CD14-positive monocyte (primary cell): ENCODE data around the gene CELSR1. TPM values are rescaled to one million over a fixed set of nuclear protein-coding genes. Genes with fewer than 3 reads are reported as not detected.

Source experiments
- DNase-seq, 3 donors: peaks; one replicate each; pipeline ENCODE4 v3.0.0-alpha.2; 2011 to 2022
- H2AFZ ChIP-seq: 2 replicates; pipeline ENCODE4 v1.6.0; 2012; ENCODE audit warnings: mild to moderate bottlenecking, low read depth, low read length, inconsistent platforms; ENCODE audit not compliant: insufficient read depth, poor library complexity, severe bottlenecking
- H3K27ac ChIP-seq, 2 donors: 1 replicate in 1 of 2; 2 replicates in 1 of 2; pipeline ENCODE4 v1.5.1; 2012 to 2013; ENCODE audit warnings: low read length in 2 of 2, control low read depth in 1 of 2, inconsistent platforms in 1 of 2, low read depth in 1 of 2, mild to moderate bottlenecking in 1 of 2
- H3K27me3 ChIP-seq, 2 donors: one replicate each; pipeline versions ENCODE4 v1.6.0 to v1.6.1; 2011 to 2013; ENCODE audit warnings: low read length in 2 of 2; ENCODE audit not compliant: control insufficient read depth in 2 of 2, insufficient read depth in 2 of 2
- H3K36me3 ChIP-seq, 2 donors: replicated peaks in 1 of 2; 1 replicate in 1 of 2; 2 replicates in 1 of 2; pipeline versions ENCODE4 v1.5.1 to v1.6.1; 2012 to 2013; ENCODE audit warnings: low read length in 2 of 2, control low read depth in 1 of 2, inconsistent platforms in 1 of 2, mild to moderate bottlenecking in 1 of 2; ENCODE audit not compliant: insufficient read depth in 2 of 2, control insufficient read depth in 1 of 2
- H3K4me1 ChIP-seq, 2 donors: 1 replicate in 1 of 2; 2 replicates in 1 of 2; pipeline versions ENCODE4 v1.5.1 to v1.6.1; 2012 to 2013; ENCODE audit warnings: low read length in 2 of 2, control low read depth in 1 of 2, inconsistent platforms in 1 of 2, mild to moderate bottlenecking in 1 of 2, moderate library complexity in 1 of 2; ENCODE audit not compliant: insufficient read depth in 2 of 2, control insufficient read depth in 1 of 2
- H3K4me2 ChIP-seq: replicated peaks from 2 replicates; pipeline ENCODE3; 2012; ENCODE audit warnings: low read length, moderate library complexity, mild to moderate bottlenecking; ENCODE audit not compliant: poor library complexity, severe bottlenecking; ENCODE audit errors: extremely low read depth
- H3K4me3 ChIP-seq, 3 experiments: fragments of 200-600 bp in 1 of 3; sonication (generic) in 1 of 3; replicated peaks in 1 of 3; 1 replicate in 2 of 3; 2 replicates in 1 of 3; pipeline ENCODE4 v1.5.1; 2011 to 2013; ENCODE audit warnings: low read length in 3 of 3, mild to moderate bottlenecking in 3 of 3, control low read depth in 2 of 3, low read depth in 2 of 3, inconsistent platforms in 1 of 3, moderate library complexity in 1 of 3
- H3K79me2 ChIP-seq: 2 replicates; pipeline ENCODE4 v1.6.0; 2012; ENCODE audit warnings: mild to moderate bottlenecking, control low read depth, inconsistent platforms, low read length, moderate library complexity; ENCODE audit not compliant: insufficient read depth
- H3K9ac ChIP-seq: 2 replicates; pipeline ENCODE4 v1.6.0; 2017; ENCODE audit warnings: low read length, mild to moderate bottlenecking; ENCODE audit not compliant: insufficient read depth, poor library complexity, severe bottlenecking
- H3K9me3 ChIP-seq, 2 donors: replicated peaks in 1 of 2; 1 replicate in 1 of 2; 2 replicates in 1 of 2; pipeline versions ENCODE4 v1.5.1 to v1.6.1; 2012 to 2013; ENCODE audit warnings: low read length in 2 of 2, control low read depth in 1 of 2; ENCODE audit not compliant: control insufficient read depth in 1 of 2, insufficient read depth in 1 of 2
- H4K20me1 ChIP-seq: 2 replicates; pipeline ENCODE4 v1.6.0; 2012; ENCODE audit warnings: mild to moderate bottlenecking, low read length, control low read depth, moderate library complexity; ENCODE audit not compliant: insufficient read depth
- H3K27ac Mint-ChIP-seq, 7 donors: one replicate each; pipeline ENCODE4 v1.8.0; 2020; ENCODE audit warnings: mild to moderate bottlenecking in 7 of 7, mixed read lengths in 7 of 7, moderate library complexity in 6 of 7, inconsistent platforms in 2 of 7
- H3K27me3 Mint-ChIP-seq, 3 donors: one replicate each; pipeline ENCODE4 v1.8.0; 2021 to 2022; ENCODE audit warnings: low read depth in 3 of 3, mild to moderate bottlenecking in 3 of 3, mixed read lengths in 3 of 3, moderate library complexity in 3 of 3, inconsistent platforms in 1 of 3
- H3K36me3 Mint-ChIP-seq, 2 donors: one replicate each; pipeline ENCODE4 v1.8.0; 2020; ENCODE audit warnings: mixed read lengths in 2 of 2, inconsistent platforms in 1 of 2, mild to moderate bottlenecking in 1 of 2
- H3K4me1 Mint-ChIP-seq: one replicate; pipeline ENCODE4 v1.8.0; 2020; ENCODE audit warnings: mild to moderate bottlenecking, mixed read lengths
- H3K4me3 Mint-ChIP-seq, 2 donors: one replicate each; pipeline ENCODE4 v1.8.0; 2020; ENCODE audit warnings: mild to moderate bottlenecking in 2 of 2, mixed read lengths in 2 of 2, moderate library complexity in 1 of 2
- H3K9me3 Mint-ChIP-seq, 7 donors: one replicate each; pipeline ENCODE4 v1.8.0; 2020 to 2022; ENCODE audit warnings: mixed read lengths in 7 of 7, mild to moderate bottlenecking in 6 of 7, moderate library complexity in 6 of 7, inconsistent platforms in 2 of 7
- WGBS: methylation state at CpG from one replicate; pipeline ENCODE4 v1.1.5; 2013; ENCODE audit warnings: missing lambda C conversion rate; ENCODE audit not compliant: insufficient coverage; 5-methylcytosine and 5-hydroxymethylcytosine counted together
- intact Hi-C, 2 donors: fragments of 100-400 bp; cut with micrococcal nuclease; formaldehyde crosslinking; loops; one replicate each; pipeline versions ENCODE4 v1.15.0 to v1.15.1; 2023
- polyA plus RNA-seq, 3 donors: library from polyadenylated mRNA; depleted of rRNA in 1 of 3; unstranded in 2 of 3; stranded (reverse) in 1 of 3; fragments of 300-500 nt in 2 of 3; fragments of >200 nt in 1 of 3; fragmentation: Illumina TruSeq in 2 of 3; gene quantifications; 1 replicate in 2 of 3; 2 replicates in 1 of 3; pipeline ENCODE4 v1.2.3, GENCODE V29; 2012 to 2021
- TF ChIP-seq, protein P1 (sequence below): fragments of 200-600 bp; IDR thresholded peaks from one replicate; pipeline ENCODE4 v1.8.0; 2022; ENCODE audit warnings: antibody characterized with exemption, mild to moderate bottlenecking

The CELSR1 gene
- polyA plus RNA-seq, 3 donors, result 0.16 TPM; not detected in 2

DNA sequence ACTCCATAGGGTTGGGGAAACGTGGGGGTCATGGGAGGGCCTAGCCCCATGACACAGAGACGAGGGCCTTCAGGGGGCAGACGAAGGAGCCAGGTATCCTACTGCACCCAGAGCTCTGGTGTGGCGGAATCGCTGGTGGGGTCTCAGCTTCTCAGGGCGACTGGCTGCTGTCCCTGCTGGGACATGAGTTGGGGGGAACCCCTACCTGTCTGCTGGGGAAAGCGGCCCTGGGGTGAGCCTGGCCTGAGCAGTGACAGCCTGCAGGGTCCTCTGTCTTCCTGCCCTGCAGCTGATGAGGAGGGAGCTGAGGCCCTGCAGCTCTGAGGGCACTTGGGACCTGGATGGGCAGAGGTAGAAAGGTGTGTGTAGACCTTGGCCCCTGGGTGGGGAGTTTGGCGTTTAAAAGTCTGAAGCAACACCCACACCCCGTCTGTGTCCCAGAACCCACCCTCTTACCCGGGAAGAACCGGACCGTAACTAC lies 49.2 kb upstream of the CELSR1 start:
- peak overlapping the region in 1 of 2 donors; percentile 83 for H3K4me3 Mint-ChIP-seq
- Histone ChIP-seq H3K27ac (peak overlapping the region in 1 of 2 donors; percentile 80), H3K27me3 (no peaks in the 10 kb centered on the region), H3K36me3 (peaks cover 0 to 3% of the 10 kb centered on the region in 2 donors), H4K20me1 (peaks cover 27% of the 10 kb centered on the region), H3K79me2 (peaks cover 99% of the 10 kb centered on the region), H2AFZ (no peak overlapping the region), H3K4me1 (peaks cover 68 to 70% of the 10 kb centered on the region in 2 donors), H3K4me3 (peak overlapping the region in 1 of 3 experiments; percentile 62), H3K9me3 (no peaks in the 10 kb centered on the region), H3K9ac (no peak overlapping the region), H3K4me2 (no peak overlapping the region)
- 97% methylated on average over 6 of the region's 12 CpGs for WGBS
- H3K4me1 Mint-ChIP-seq, result peaks cover 60% of the 10 kb centered on the region
- TF ChIP-seq, protein P1, sequence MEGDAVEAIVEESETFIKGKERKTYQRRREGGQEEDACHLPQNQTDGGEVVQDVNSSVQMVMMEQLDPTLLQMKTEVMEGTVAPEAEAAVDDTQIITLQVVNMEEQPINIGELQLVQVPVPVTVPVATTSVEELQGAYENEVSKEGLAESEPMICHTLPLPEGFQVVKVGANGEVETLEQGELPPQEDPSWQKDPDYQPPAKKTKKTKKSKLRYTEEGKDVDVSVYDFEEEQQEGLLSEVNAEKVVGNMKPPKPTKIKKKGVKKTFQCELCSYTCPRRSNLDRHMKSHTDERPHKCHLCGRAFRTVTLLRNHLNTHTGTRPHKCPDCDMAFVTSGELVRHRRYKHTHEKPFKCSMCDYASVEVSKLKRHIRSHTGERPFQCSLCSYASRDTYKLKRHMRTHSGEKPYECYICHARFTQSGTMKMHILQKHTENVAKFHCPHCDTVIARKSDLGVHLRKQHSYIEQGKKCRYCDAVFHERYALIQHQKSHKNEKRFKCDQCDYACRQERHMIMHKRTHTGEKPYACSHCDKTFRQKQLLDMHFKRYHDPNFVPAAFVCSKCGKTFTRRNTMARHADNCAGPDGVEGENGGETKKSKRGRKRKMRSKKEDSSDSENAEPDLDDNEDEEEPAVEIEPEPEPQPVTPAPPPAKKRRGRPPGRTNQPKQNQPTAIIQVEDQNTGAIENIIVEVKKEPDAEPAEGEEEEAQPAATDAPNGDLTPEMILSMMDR, result no peak
- H3K9me3 Mint-ChIP-seq, result no peaks in the 10 kb centered on the region
- intact Hi-C loops, result no loop called here
- no peak for DNase-seq
- H3K27me3 Mint-ChIP-seq, result peaks cover 0 to 4% (median 1%) of the 10 kb centered on the region in 3 donors
- peak overlapping the region in 6 of 7 donors; percentile 25 to 90 (median 84) for H3K27ac Mint-ChIP-seq
- H3K36me3 Mint-ChIP-seq, result peaks cover 18 to 19% of the 10 kb centered on the region in 2 donors

DNA sequence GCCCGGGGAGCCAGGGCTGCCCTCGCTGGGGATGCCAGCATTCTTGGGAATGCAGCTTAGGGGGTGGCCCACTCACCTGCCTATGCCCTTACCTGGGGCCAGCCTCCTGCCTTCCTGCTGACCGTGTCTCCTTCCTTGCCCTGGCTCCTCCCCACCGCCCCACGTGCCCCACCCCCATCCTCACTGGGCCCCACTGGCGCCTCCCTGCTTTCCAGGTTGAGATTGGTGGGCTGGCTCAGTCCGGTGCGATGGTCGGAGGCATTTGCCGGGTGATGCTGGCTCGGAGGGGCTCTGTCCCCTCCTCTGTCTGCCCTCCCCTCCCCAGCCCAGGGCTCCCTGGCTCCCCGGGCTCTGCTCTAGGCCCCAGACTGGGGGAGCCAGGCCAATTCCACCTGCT lies 48.7 kb upstream of the CELSR1 start:
- Mint-ChIP-seq H3K4me3 (no peak overlapping the region), H3K9me3 (no peaks in the 10 kb centered on the region), H3K27ac (no peak overlapping the region), H3K4me1 (peaks cover 60% of the 10 kb centered on the region), H3K27me3 (peaks cover 0 to 4% (median 1%) of the 10 kb centered on the region in 3 donors), H3K36me3 (peaks cover 18 to 19% of the 10 kb centered on the region in 2 donors)
- intact Hi-C loops, result no loop called here
- H3K79me2 ChIP-seq, result peaks cover 100% of the 10 kb centered on the region
- no peaks in the 10 kb centered on the region for H3K9me3 ChIP-seq
- TF ChIP-seq, protein P1, result no peak
- 96% methylated on average over 5 of the region's 12 CpGs for whole genome bisulfite sequencing
- H3K4me3 ChIP-seq, result no peak overlapping the region
- peaks cover 0 to 3% of the 10 kb centered on the region in 2 donors for H3K36me3 ChIP-seq
- peaks cover 31% of the 10 kb centered on the region for H4K20me1 ChIP-seq
- H3K9ac ChIP-seq, result no peak overlapping the region
- no peak overlapping the region for H3K27ac ChIP-seq
- H3K27me3 ChIP-seq, result no peaks in the 10 kb centered on the region
- H3K4me1 ChIP-seq, result peaks cover 68 to 70% of the 10 kb centered on the region in 2 donors
- DNase-seq, result no peak
- no peak overlapping the region for H3K4me2 ChIP-seq
- H2AFZ ChIP-seq, result no peak overlapping the region
